Smooth muscle cell (in vitro differentiated cells): ENCODE data around the gene KLHL18. TPM values are rescaled to one million over a fixed set of nuclear protein-coding genes. Genes with fewer than 3 reads are reported as not detected.

ENCODE experiments used
- DNase-seq: peaks from one replicate; lab custom pipeline; 2025; ENCODE audit not compliant: unreplicated experiment; lab: John Stamatoyannopoulos, UW
- H2AFZ ChIP-seq: fragments of 200-600 bp; sonication (generic); 2 replicates; pipeline ENCODE4 v1.6.0; 2016; ENCODE audit warnings: antibody characterized with exemption, low read depth, mild to moderate bottlenecking
- H3F3A ChIP-seq: fragments of 200-600 bp; sonication (generic); 2 replicates; pipeline ENCODE4 v1.6.0; 2017; ENCODE audit warnings: antibody characterized with exemption, low read depth
- H3K27ac ChIP-seq: fragments of 200-600 bp; sonication (generic); 2 replicates; pipeline ENCODE4 v1.5.1; 2016; ENCODE audit warnings: low read depth, mild to moderate bottlenecking
- H3K27me3 ChIP-seq: fragments of 200-600 bp; sonication (generic); 2 replicates; pipeline ENCODE4 v1.6.1; 2016; ENCODE audit warnings: low read depth, mild to moderate bottlenecking
- H3K36me3 ChIP-seq: fragments of 200-600 bp; sonication (generic); 2 replicates; pipeline ENCODE4 v1.5.1; 2016; ENCODE audit warnings: low read depth
- H3K4me1 ChIP-seq: fragments of 200-600 bp; sonication (generic); 2 replicates; pipeline ENCODE4 v1.5.1; 2016; ENCODE audit warnings: low read depth
- H3K4me2 ChIP-seq: fragments of 200-600 bp; sonication (generic); 2 replicates; pipeline ENCODE4 v1.6.0; 2016; ENCODE audit warnings: mild to moderate bottlenecking
- H3K4me3 ChIP-seq: fragments of 200-600 bp; sonication (generic); 2 replicates; pipeline ENCODE4 v1.5.1; 2016; ENCODE audit warnings: mild to moderate bottlenecking
- H3K79me2 ChIP-seq: fragments of 200-600 bp; sonication (generic); 2 replicates; pipeline ENCODE4 v1.6.0; 2016; ENCODE audit warnings: low read depth, mild to moderate bottlenecking
- H3K9ac ChIP-seq: fragments of 200-600 bp; sonication (generic); 2 replicates; pipeline ENCODE4 v1.6.0; 2016; ENCODE audit warnings: low read depth
- H3K9me3 ChIP-seq: fragments of 200-600 bp; sonication (generic); replicated peaks from 2 replicates; pipeline ENCODE4 v1.5.1; 2016; ENCODE audit warnings: low read depth
- H4K20me1 ChIP-seq: fragments of 200-600 bp; sonication (generic); 2 replicates; pipeline ENCODE4 v1.6.0; 2016; ENCODE audit warnings: low read depth
- CTCF ChIP-seq: fragments of 200-600 bp; sonication (generic); IDR thresholded peaks from 2 replicates; pipeline ENCODE4 v1.5.1; 2017; ENCODE audit warnings: borderline replicate concordance, mild to moderate bottlenecking, antibody characterized with exemption; ENCODE audit not compliant: insufficient read depth, poor library complexity, severe bottlenecking
- WGBS: methylation state at CpG from one replicate; pipeline ENCODE4 v1.1.7; 2016; ENCODE audit warnings: low lambda C conversion rate; 5-methylcytosine and 5-hydroxymethylcytosine counted together
- polyA plus RNA-seq: library from polyadenylated mRNA; unstranded; fragments of >200 nt; fragmentation: Nextera tagmentation; extraction: Ambion mirVana; gene quantifications from 2 replicates; pipeline ENCODE4 v1.2.1, GENCODE V29; 2016
- total RNA-seq: library from RNA; depleted of rRNA; stranded (reverse); fragments of >200 nt; gene quantifications from 2 replicates; pipeline ENCODE4 v1.2.3, GENCODE V29; 2014

The KLHL18 gene
- total and polyA plus RNA-seq, 2 experiments from 2014 or later: 17.6 to 17.8 TPM

GRCh38 chr3:47294392-47294791, 11.6 kb downstream of the KLHL18 start:
- Histone ChIP-seq H3K4me1 (no peaks in the 10 kb centered on the region), H3K9me3 (no peaks in the 10 kb centered on the region), H3F3A (no peaks in the 10 kb centered on the region), H3K4me3 (no peak overlapping the region), H3K4me2 (no peak overlapping the region), H3K27ac (no peak overlapping the region), H3K27me3 (no peaks in the 10 kb centered on the region), H3K79me2 (peaks cover 43% of the 10 kb centered on the region), H4K20me1 (peaks cover 77% of the 10 kb centered on the region), H3K36me3 (no peaks in the 10 kb centered on the region), H3K9ac (no peak overlapping the region), H2AFZ (no peak overlapping the region)
- 96% methylated on average over 3 of the region's 3 CpGs for WGBS
- TF ChIP-seq CTCF: no peak
- no peak for DNase-seq

- peaks cover 41% of the 10 kb centered on the region for H3K79me2 ChIP-seq
- no peak for TF ChIP-seq CTCF
- H2AFZ ChIP-seq: no peak overlapping the region
- H3K4me1 ChIP-seq: no peaks in the 10 kb centered on the region
- no peaks in the 10 kb centered on the region for H3K36me3 ChIP-seq
- H3F3A ChIP-seq: no peaks in the 10 kb centered on the region
- WGBS: 94% methylated on average over 2 of the region's 2 CpGs
- H3K9ac ChIP-seq: no peak overlapping the region
- no peaks in the 10 kb centered on the region for H3K27me3 ChIP-seq
- H3K4me3 ChIP-seq: no peak overlapping the region
- no peak for DNase-seq
- H4K20me1 ChIP-seq: peaks cover 75% of the 10 kb centered on the region
- H3K9me3 ChIP-seq: no peaks in the 10 kb centered on the region
- no peak overlapping the region for H3K4me2 ChIP-seq
- no peak overlapping the region for H3K27ac ChIP-seq
Measured at GRCh38 chr3:47295322-47295721, 12.6 kb downstream of the KLHL18 start.

GRCh38 chr3:47295976-47296375, 13.2 kb downstream of the KLHL18 start:
- Histone ChIP-seq H3K27ac (no peak overlapping the region), H3K4me2 (no peak overlapping the region), H3K4me1 (no peaks in the 10 kb centered on the region), H3K9ac (no peak overlapping the region), H3K79me2 (peaks cover 44% of the 10 kb centered on the region), H2AFZ (no peak overlapping the region), H3K4me3 (no peak overlapping the region), H3F3A (no peaks in the 10 kb centered on the region), H3K9me3 (no peaks in the 10 kb centered on the region), H4K20me1 (peaks cover 73% of the 10 kb centered on the region), H3K27me3 (no peaks in the 10 kb centered on the region), H3K36me3 (no peaks in the 10 kb centered on the region)
- no peak for DNase-seq
- 92% methylated on average over 6 of the region's 6 CpGs for WGBS
- TF ChIP-seq CTCF: no peak

GRCh38 chr3:47296562-47297302, 14.0 kb downstream of the KLHL18 start:
- TF ChIP-seq CTCF: no peak
- H3K27me3 ChIP-seq: no peaks in the 10 kb centered on the region
- peaks cover 41% of the 10 kb centered on the region for H3K79me2 ChIP-seq
- H4K20me1 ChIP-seq: peaks cover 70% of the 10 kb centered on the region
- no peaks in the 10 kb centered on the region for H3K4me1 ChIP-seq
- no peak overlapping the region for H2AFZ ChIP-seq
- no peak overlapping the region for H3K4me2 ChIP-seq
- no peak overlapping the region for H3K9ac ChIP-seq
- H3K9me3 ChIP-seq: no peaks in the 10 kb centered on the region
- no peak overlapping the region for H3K4me3 ChIP-seq
- no peak for DNase-seq
- H3K27ac ChIP-seq: no peak overlapping the region
- 90% methylated on average over 2 of the region's 2 CpGs for WGBS
- H3K36me3 ChIP-seq: no peaks in the 10 kb centered on the region
- H3F3A ChIP-seq: no peaks in the 10 kb centered on the region
